ENCODE measurements around the gene RASGRF2.
"Not testable (repeated sequence)": the region's sequence is repeated elsewhere in the genome, so short reads cannot be mapped to it uniquely, and the experiment has no call there.

RASGRF2 gene

GRCh38 chr5:81021951-81022687 lies 62.0 kb downstream of the RASGRF2 start:
- no peak for DNase-seq (ENCODE audit: extremely low read depth, insufficient read length)
- Histone ChIP-seq H3K27me3 (replicated peaks; ENCODE audit: control insufficient read depth, insufficient read depth, low read length) (no peaks in the 10 kb centered on the region), H3K4me3 (replicated peaks; ENCODE audit: low read depth, low read length) (no peak overlapping the region)

GRCh38 chr5:81022688-81023084 lies 62.5 kb downstream of the RASGRF2 start:
- H3K27me3 ChIP-seq (replicated peaks; ENCODE audit: control insufficient read depth, insufficient read depth, low read length): no peaks in the 10 kb centered on the region
- H3K4me3 ChIP-seq (replicated peaks; ENCODE audit: low read depth, low read length): no peak overlapping the region
- TF ChIP-seq CTCF (IDR thresholded peaks at IDR 0.05; ENCODE audit: insufficient read depth, low read length, poor library complexity, severe bottlenecking): no peak
- no peaks in the 10 kb centered on the region for H3K36me3 ChIP-seq (ENCODE audit: control insufficient read depth, insufficient read depth, low read length)
- no peak for DNase-seq (ENCODE audit: extremely low read depth, insufficient read length)

More at GRCh38 chr5:81021951-81022687, 62.0 kb downstream of the RASGRF2 start:
- no peaks in the 10 kb centered on the region for H3K36me3 ChIP-seq (ENCODE audit: control insufficient read depth, insufficient read depth, low read length)
- no peak for TF ChIP-seq CTCF (IDR thresholded peaks at IDR 0.05; ENCODE audit: insufficient read depth, low read length, poor library complexity, severe bottlenecking)

- Histone ChIP-seq H3K27me3 (replicated peaks; ENCODE audit: control insufficient read depth, insufficient read depth, low read length) (no peaks in the 10 kb centered on the region), H3K36me3 (ENCODE audit: control insufficient read depth, insufficient read depth, low read length) (no peaks in the 10 kb centered on the region), H3K4me3 (replicated peaks; ENCODE audit: low read depth, low read length) (no peak overlapping the region)
- TF ChIP-seq CTCF (IDR thresholded peaks at IDR 0.05; ENCODE audit: insufficient read depth, low read length, poor library complexity, severe bottlenecking): no peak
- DNase-seq (ENCODE audit: extremely low read depth, insufficient read length): no peak
These were observed 63.3 kb downstream of the RASGRF2 start for GRCh38 chr5:81023261-81023970.

- DNase-seq (ENCODE audit: extremely low read depth, insufficient read length): no peak
- no peak overlapping the region for H3K4me3 ChIP-seq (replicated peaks; ENCODE audit: low read depth, low read length)
- H3K27me3 ChIP-seq (replicated peaks; ENCODE audit: control insufficient read depth, insufficient read depth, low read length): no peaks in the 10 kb centered on the region
- no peaks in the 10 kb centered on the region for H3K36me3 ChIP-seq (ENCODE audit: control insufficient read depth, insufficient read depth, low read length)
- no peak for TF ChIP-seq CTCF (IDR thresholded peaks at IDR 0.05; ENCODE audit: insufficient read depth, low read length, poor library complexity, severe bottlenecking)
These were observed 67.4 kb downstream of the RASGRF2 start for GRCh38 chr5:81027481-81028058.

GRCh38 chr5:81028888-81029287 lies 68.7 kb downstream of the RASGRF2 start:
- H3K27me3 ChIP-seq (replicated peaks; ENCODE audit: control insufficient read depth, insufficient read depth, low read length); H3K4me3 ChIP-seq (replicated peaks; ENCODE audit: low read depth, low read length); DNase-seq (ENCODE audit: extremely low read depth, insufficient read length); H3K36me3 ChIP-seq (ENCODE audit: control insufficient read depth, insufficient read depth, low read length): not testable (repeated sequence)

- H3K27me3 ChIP-seq (replicated peaks; ENCODE audit: control insufficient read depth, insufficient read depth, low read length); H3K4me3 ChIP-seq (replicated peaks; ENCODE audit: low read depth, low read length); H3K36me3 ChIP-seq (ENCODE audit: control insufficient read depth, insufficient read depth, low read length); DNase-seq (ENCODE audit: extremely low read depth, insufficient read length): not testable (repeated sequence)
These were observed 69.6 kb downstream of the RASGRF2 start for GRCh38 chr5:81029736-81030135.

GRCh38 chr5:81030236-81031034 lies 70.3 kb downstream of the RASGRF2 start:
- not testable (repeated sequence) for H3K4me3 ChIP-seq (replicated peaks; ENCODE audit: low read depth, low read length); H3K27me3 ChIP-seq (replicated peaks; ENCODE audit: control insufficient read depth, insufficient read depth, low read length); DNase-seq (ENCODE audit: extremely low read depth, insufficient read length); H3K36me3 ChIP-seq (ENCODE audit: control insufficient read depth, insufficient read depth, low read length)
